ENCODE data around the gene TPST1.
"Not testable (repeated sequence)": the region's sequence is repeated elsewhere in the genome, so short reads cannot be mapped to it uniquely, and the experiment has no call there.

TPST1 gene

DNA sequence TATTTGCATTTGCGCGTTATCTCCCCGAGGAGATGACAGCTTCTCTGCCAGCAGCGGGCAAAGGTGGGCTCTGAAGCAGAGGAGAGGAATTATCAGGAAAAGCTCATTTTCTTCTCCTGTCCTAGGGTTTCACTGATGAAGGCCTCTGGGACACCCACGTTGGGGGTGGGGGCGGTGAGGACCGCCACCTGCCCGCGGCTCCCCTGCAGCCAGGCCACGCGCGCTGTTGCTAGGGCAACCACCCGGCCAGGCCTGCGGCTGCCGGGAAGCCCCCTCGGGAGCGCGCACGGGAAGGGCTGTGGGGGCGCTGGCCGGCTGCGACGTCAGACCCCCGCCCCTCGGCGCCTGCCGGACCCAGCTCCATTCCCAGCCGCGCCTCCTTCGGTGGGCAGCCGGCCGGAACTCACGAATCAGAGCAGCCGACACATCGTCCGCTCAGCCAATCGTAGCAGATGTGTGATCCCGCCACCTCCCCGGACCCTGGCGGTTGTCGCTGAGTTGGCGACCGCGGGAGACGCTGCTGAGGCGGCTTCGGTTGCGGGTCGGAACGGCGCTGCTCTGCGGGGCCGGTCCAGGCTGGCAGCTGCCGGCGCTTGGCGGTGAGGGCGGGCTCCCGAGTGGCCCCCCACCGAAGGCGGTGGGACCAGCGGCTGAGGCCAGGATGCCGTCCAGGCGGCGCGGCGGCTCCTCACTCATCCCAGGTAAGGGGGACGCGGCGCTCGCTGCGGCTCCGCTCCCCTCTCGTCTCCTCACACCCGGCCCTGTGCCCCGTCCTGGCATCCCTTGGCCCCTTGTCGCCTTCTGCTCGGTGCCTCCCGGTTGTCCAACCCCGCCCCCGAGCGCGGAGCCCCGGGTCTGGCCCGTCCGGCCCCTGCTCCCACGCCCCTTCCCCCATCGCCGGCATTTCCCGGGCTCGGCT is at the start of gene TPST1:
Gene TPST1, plus strand, starts transcription at position 513 of the 919 bp plus-strand sequence. CDS start 35,092 bp downstream, outside the sequence.
- FAIRE-seq (peak; percentile 90), DNase-seq (ENCODE audit: extremely low spot score, insufficient read length, low read depth) (peak; percentile 96)

DNA sequence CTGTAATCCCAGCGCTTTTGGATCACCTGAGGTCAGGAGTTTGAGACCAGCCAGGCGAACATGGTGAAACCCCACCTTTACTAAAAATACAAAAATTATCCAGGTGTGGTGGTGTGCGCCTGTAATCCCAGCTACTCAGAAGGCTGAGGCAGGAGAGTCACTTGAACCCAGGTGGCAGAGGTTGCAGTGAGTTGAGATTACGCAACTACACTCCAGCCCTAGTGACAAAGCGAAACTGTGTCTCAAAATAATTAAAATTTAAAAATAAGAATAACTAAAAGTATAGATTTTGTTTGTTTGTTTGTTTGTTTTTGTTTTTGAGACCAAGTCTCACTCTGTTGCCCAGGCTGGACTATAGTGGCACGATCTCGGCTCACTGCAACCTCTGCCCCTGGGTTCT is 49.1 kb upstream of the TPST1 start:
- not testable (repeated sequence) for FAIRE-seq; DNase-seq (ENCODE audit: extremely low spot score, insufficient read length, low read depth)

DNA sequence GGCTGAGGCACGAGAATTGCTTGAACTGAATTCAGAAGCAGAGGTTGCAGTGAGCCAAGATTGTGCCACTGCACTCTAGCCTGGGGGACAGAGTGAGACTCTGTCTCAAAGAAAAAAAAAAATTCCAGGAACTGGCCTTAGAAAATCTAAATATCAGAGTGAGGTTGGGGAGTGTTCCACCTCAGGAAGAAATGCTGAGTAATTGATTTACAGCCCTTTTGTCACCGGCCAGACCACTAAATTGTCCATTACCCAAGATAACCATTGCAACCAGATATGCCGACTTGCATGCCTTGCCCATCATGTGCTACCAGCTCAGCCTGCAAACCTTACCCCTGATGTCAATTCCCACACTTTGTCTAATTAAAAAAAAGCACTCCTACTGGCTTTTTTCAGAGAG is 48.1 kb upstream of the TPST1 start:
- FAIRE-seq (no peak), DNase-seq (ENCODE audit: extremely low spot score, insufficient read length, low read depth) (no peak)

DNA sequence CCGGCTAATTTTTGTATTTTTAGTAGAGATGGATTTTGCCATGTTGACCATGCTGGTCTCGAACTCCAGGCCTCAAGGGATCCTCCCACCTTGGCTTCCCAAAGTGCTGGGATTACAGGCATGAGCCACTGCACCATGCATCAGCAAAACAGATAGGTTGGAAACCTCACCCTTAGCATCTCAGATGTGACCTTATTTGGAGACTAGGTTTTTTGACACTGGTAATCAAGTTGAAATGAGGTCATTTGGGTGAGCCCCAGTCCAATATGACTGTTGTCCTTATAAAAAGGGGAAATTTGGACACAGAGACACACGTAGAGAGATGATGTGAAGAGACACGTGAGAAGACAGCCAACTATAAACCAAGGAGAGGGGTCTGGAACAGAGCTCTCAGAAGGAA is 42.5 kb upstream of the TPST1 start:
- no peak for FAIRE-seq
- DNase-seq (ENCODE audit: extremely low spot score, insufficient read length, low read depth) = no peak

DNA sequence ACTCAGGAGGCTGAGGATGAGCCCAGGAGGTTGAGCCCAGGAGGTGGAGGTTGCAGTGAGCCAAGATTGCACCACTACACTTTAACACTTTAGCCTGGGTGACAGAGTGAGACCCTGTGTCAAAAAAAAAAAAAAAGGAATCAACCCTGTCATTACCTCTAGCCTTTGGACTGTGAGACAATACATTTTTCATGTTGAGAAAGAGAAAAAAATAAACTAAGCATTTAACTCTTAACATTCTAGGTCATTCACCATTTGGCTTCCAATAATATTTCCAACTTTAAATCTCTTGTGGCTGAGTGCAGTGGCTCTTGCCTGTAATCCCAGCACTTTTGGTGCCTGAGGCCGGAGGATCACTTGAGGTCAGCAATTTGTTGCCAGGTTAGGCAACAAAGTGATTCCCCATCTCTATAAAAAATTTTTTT is 41.9 kb upstream of the TPST1 start:
- no peak for DNase-seq (ENCODE audit: extremely low spot score, insufficient read length, low read depth)
- no peak for FAIRE-seq

DNA sequence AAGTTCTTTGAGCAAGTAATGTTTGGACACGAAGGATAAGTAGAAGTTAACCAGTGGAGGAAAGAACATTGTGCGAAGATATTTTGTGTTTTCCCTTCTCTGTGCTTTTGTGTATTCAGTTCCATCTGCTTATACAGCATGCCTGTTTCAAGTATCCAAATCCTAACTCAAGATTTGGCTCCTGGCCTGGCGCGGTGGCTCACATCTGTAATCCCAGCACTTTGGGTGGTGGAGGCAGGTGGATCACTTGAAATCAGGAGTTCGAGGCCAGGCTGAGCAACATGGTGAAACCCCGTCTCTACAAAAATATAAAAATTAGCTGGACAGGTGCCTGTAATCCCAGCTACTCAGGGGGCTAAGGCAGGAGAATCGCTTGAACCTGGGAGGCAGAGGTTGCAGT is 40.8 kb upstream of the TPST1 start:
- DNase-seq (ENCODE audit: extremely low spot score, insufficient read length, low read depth) (no peak), FAIRE-seq (no peak)

DNA sequence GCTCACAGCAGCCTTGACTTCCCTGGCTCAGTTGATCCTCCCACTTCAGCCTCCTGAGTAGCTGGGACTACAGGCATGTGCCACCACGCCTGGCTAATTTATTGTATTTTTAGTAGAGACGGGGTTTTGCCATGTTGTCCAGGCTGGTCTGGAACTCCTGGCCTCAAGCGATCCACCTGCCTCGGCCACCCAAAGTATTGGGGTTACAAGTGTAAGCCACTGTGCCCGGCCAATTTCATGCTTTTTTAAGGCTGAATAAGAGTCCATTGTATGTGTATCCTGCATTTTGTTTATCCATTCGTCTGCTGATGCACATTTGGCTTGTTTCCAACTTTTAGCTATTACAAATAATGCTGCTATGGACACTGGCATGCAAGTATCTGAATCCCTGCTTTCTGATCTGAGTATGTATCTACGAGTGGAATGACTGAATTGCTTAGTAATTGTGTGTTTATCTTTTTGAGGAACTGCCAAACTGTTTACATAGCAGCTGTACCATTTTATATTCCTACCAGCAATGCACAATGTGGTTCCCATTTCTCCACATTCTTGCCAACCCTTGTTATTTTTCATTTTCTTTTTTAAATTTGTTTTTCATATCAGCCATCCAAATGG is 37.3 kb upstream of the TPST1 start:
- DNase-seq (ENCODE audit: extremely low spot score, insufficient read length, low read depth) = no peak
- FAIRE-seq = no peak

DNA sequence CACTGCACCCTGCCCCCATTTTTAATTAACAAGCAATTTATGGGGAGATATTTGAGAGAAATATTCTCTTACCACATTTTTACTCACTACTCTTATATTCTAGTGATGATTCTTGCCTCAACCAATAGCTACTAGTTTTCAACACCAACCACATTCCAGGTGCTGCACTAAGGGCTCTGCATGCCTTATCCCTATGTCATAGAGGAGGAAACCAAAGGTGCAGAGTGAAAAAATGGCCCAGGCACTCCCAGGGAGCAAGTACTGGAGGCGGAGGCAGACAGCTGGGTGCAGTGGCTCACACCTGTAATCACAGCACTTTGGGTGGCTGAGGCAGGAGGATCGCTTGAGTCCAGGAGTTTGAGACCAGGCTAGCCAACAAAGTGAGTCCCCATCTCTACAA is 35.5 kb upstream of the TPST1 start:
- no peak for FAIRE-seq

DNA sequence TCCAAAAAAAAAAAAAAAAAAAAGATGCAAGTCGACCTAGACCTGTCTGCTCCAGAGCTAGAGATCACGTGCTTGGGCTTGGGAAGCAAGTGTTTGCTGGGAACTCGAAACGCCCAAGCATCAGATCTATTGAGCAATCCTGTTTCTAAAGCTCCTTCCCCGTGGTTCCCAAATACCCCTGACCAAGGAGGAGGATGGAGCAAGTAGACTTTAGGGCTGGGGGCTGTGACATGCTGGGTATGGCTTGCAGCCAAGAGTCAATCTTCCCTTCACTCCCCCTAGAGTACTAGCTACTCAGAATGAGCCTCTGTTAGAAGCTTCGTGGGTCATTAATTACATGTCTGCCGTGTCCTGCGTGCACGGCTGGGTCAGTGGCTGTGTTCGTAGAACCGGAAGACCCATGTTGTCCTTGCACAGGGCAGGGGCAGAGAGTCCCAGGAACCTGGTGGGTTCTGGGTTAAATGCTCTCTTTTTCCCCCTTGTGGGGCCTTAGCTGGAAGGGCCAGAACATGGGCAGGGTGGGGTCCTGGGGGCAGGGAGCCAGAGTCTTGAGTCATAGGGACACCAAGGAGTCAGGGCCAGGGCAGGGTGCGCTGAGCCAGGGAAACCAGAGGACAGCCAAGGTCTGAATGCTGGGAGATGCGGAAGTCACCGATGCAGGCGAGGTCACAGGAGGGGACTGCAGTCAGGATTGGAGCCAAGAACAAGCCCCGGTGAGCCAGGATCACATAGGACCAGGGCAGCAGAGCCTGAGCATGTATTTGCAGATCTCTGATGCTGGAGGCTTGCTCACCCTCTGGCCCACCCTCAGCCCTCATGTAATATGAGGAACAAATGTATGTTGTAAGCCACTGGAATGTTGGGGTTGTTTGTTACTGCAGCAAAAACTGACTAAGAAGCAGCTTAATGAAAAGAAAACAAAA is 34.6 kb upstream of the TPST1 start:
- no peak for FAIRE-seq
- no peak for DNase-seq (ENCODE audit: extremely low spot score, insufficient read length, low read depth)

More for the DNA sequence above, 35.5 kb upstream of the TPST1 start:
- DNase-seq (ENCODE audit: extremely low spot score, insufficient read length, low read depth) = no peak

DNA sequence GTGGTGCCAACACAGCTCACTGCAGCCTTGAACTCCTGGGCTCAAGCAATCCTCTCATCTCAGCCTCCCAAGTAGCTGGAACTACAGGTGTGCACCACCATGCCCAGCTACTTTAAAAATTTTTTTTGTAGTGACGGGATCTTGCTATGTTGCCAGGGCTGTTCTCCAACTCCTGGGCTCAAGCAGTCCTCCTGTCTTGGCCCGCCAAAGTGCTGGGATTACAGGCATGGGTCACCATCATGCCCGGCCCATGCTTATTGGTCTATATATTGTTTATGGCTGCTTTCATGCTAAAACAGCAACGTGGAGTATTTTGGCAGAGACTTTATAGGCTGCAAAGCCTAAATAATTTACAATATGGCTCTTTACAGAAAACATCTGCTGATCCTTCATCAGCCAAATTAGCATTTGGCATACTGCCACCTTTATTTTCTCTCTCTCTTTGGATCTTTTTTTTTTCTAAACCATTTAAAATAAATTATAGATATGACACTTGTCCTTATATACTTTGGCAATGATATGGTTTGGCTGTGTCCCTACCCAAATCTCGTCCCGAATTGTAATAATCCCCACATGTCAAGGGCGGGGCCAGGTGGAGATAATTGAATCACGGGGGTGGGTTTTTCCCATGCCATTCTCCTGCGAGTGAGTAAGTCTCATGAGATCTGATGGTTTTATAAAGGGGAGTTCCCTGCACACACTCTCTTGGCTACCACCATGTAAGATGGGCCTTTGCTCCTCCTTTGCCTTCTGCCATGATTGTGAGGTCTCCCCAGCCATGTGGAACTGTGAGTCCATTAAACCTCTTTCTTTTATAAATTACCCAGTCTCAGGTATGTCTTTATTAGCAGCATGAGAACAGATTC is 32.4 kb upstream of the TPST1 start:
- DNase-seq (ENCODE audit: extremely low spot score, insufficient read length, low read depth); FAIRE-seq: not testable (repeated sequence)

DNA sequence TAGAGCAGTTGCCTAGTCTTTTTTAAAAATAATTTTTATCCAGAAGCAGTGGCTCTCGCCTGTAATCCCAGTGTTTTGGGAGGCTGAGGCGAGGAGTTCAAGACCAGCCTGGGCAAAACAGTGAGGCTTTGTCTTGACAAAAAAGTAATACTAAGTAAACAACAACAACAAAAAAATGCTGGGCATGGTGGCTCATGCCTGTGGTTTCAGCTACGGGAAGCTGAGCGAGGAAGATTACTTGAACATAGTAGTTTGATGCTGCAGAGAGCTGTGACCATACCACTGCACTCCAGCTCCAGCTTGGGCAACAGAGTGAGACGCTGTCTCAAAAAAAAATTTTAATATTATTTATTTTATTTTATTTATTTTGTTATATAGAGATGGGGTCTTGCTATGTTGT is 31.3 kb upstream of the TPST1 start:
- FAIRE-seq (no peak), DNase-seq (ENCODE audit: extremely low spot score, insufficient read length, low read depth) (no peak)

DNA sequence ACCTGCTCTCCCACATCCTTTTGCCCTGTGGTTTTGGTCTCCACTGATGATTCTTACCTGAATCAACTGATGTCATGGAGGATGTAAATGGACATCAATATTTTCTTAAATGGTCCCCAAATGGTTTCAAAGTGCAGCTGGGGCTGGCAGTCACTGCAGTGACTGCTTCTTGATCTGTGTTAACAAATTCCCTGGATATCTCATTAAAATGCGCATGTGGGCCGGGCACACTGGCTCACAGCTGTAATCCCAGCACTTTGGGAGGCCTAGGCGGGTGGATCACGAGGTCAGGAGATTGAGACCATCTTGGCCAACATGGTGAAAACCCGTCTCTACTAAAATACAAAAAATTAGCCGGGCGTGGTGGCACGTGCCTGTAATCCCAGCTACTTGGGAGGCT is 30.1 kb upstream of the TPST1 start:
- not testable (repeated sequence) for FAIRE-seq; DNase-seq (ENCODE audit: extremely low spot score, insufficient read length, low read depth)

DNA sequence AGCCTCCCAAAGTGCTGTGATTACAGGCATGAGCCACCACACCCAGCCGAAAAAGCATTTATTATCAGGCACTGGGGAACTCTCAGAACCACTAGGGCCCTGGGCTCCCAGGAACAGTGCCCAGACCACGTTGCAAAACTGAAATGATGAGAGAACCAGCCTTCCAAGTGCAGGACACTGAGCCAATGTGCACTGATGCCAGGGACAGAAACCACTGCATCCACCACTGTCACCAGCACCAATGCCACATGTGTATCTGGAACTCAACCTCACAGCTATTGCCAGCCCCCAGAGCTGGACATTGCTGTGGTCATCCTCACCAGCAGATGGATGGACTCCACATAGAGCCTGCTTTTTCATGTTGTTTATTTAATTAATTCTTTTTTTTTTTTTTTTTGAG is 28.2 kb upstream of the TPST1 start:
- no peak for DNase-seq (ENCODE audit: extremely low spot score, insufficient read length, low read depth)
- no peak for FAIRE-seq

DNA sequence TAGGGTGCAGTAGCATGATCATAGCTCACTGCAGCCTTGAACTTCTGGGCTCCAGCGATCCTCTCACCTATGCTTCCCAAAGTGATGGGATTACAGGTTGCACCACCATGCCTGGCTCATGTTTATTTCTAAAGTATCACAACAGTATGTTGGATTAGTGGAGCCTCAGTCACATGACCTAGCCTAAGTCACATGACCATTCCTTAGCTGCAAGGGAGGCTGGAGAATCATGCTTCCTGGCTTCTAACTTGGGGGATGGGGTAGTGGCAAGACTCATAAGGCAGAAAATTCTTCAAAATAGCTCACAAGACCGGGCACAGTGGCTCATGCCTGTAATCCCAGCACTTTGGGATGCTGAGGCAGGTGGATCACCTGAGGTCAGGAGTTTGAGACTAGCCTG is 26.9 kb upstream of the TPST1 start:
- DNase-seq (ENCODE audit: extremely low spot score, insufficient read length, low read depth) (no peak), FAIRE-seq (no peak)

DNA sequence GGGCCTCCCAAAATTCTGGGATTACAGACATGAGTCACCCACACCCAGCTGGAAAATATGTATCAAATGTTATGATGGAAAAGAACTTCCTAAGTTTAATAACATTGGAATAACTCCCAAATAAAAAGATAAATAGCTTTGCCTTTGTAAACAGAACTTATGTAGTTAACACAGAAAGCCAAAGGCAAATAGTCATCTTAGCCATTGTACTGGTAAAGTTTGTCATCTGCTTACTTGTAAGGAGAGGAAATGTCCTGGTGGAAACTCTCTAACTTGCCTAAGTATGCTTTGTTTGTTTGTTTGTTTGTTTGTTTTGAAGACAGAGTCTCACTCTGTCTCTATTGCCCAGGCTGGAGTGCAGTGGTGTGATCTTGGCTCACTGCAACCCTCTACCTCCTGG is 23.8 kb upstream of the TPST1 start:
- FAIRE-seq (no peak), DNase-seq (ENCODE audit: extremely low spot score, insufficient read length, low read depth) (no peak)

DNA sequence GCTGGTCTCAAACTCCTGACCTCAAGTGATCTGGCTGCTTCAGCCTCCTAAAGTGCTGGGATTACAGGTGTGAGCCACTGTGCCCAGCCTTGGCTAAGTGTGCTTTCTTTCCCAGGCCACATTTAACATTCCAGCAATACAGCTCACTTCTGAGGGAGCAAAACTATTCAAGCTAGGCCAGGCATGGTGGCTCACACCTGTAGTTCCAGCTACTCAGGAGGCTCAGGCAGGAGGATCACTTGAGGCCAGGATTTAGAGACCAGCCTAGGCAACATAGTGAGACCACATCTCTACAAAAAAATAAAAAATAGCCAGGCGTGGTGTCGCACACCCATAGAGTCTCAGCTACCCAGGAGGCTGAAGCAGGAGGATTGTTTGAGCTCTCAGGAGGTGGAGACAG is 23.3 kb upstream of the TPST1 start:
- DNase-seq (ENCODE audit: extremely low spot score, insufficient read length, low read depth) = no peak
- no peak for FAIRE-seq

DNA sequence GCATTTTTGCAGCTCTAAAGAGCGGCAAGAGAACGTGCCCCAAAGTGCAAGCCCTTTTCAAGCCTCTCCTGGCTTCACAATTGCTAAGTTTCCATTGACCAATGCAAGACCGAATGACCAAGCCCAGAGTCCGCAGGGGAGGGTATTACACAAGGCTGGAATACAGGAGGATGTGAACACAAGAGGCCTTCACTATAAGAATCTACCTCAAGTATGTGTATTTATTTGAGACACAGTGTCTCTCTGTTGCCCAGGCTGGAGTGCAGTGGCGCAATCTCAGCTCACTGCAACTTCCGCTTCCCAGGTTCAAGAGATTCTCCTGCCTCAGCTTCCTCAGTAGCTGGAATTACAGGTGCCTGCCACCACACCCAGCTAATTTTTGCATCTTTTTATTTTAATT is 22.2 kb upstream of the TPST1 start:
- FAIRE-seq (no peak), DNase-seq (ENCODE audit: extremely low spot score, insufficient read length, low read depth) (no peak)

DNA sequence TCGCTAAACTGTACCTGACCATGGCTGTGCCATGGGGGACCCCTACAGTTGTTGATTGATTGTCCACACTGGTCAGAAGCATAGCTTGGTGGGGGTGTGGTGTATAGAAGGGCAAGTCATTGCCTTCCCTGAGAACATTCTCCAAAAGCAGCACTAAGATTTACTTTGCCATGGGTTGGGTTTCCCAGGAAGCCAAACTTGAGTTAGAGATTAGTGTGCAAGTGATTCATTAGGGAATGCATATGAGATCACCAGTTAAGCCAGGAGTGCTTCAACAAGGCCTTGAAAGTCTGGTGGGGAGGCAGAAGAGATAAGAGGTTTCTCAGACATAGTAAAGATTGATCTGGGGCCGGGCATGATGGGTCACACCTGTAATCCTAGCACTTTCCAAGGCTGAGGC is 21.4 kb upstream of the TPST1 start:
- no peak for FAIRE-seq
- no peak for DNase-seq (ENCODE audit: extremely low spot score, insufficient read length, low read depth)

DNA sequence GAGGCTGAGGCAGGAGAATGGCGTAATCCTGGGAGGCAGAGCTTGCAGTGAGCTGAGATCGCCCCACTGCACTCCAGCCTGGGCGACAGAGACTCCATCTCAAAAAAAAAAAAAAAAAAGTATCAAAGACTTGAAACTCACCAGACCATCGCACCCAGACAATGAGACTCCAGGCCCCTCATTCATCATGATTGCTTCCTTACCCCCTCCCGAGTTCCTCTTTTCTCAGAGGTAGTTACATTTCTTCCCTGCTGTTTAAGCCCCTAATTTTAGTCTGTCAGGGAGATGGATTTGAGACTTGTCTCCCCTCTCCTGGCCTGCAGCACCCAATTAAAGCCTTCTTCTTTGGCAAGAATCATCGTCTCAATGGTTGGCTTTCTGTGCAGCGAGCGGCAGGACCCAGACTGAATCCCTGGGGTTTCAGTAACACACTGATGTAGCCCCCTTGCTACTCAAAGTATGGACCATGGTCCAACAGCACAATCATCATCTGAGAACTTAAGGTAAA is 19.4 kb upstream of the TPST1 start:
- no peak for DNase-seq (ENCODE audit: extremely low spot score, insufficient read length, low read depth)
- FAIRE-seq = no peak
